ENCODE results near the gene EFNB2. TPM values are rescaled to one million over a fixed set of nuclear protein-coding genes. Genes with fewer than 3 reads are reported as not detected.

The EFNB2 gene
- total RNA-seq, 4 donors from 2014 or later, result 12.1 to 41.3 (median 26.4) TPM

DNA sequence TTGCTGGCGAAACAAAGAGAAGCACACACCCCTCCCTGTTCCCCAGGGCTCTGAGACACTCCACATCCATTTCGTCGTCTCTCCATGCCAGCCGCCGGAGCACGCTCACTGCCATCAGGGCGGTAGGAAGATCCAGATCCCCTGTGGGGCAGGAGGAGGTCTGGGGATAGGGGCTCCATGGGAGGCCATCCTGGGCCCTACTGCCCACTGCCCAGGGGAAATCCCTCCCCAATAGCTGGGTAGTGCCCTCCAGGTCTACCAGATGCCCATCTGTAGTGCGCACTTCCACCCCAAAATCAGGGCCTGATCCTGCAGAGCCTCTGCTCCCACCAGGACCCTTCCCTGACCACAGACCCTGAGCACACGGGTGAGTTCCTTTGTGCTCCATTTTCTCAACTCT, 80.3 kb downstream of the EFNB2 start:
- no peak for TF ChIP-seq POLR2A (IDR thresholded peaks at IDR 0.05)
- TF ChIP-seq, protein P1, sequence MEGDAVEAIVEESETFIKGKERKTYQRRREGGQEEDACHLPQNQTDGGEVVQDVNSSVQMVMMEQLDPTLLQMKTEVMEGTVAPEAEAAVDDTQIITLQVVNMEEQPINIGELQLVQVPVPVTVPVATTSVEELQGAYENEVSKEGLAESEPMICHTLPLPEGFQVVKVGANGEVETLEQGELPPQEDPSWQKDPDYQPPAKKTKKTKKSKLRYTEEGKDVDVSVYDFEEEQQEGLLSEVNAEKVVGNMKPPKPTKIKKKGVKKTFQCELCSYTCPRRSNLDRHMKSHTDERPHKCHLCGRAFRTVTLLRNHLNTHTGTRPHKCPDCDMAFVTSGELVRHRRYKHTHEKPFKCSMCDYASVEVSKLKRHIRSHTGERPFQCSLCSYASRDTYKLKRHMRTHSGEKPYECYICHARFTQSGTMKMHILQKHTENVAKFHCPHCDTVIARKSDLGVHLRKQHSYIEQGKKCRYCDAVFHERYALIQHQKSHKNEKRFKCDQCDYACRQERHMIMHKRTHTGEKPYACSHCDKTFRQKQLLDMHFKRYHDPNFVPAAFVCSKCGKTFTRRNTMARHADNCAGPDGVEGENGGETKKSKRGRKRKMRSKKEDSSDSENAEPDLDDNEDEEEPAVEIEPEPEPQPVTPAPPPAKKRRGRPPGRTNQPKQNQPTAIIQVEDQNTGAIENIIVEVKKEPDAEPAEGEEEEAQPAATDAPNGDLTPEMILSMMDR (IDR thresholded peaks at IDR 0.05), result no peak
- 88 to 90% methylated on average over 9 of the region's 9 CpGs for WGBS, 2 donors
- intact Hi-C loops (cut with DNase I; ENCODE audit: low total_unique reads), result no loop called here
- DNase-seq (ENCODE audit: low spot score in 2 of 2), result peak in 1 of 2 donors; percentile 31
- no peak overlapping the region for H3K4me3 ChIP-seq (ENCODE audit: low read depth, poor library complexity, severe bottlenecking)

DNA sequence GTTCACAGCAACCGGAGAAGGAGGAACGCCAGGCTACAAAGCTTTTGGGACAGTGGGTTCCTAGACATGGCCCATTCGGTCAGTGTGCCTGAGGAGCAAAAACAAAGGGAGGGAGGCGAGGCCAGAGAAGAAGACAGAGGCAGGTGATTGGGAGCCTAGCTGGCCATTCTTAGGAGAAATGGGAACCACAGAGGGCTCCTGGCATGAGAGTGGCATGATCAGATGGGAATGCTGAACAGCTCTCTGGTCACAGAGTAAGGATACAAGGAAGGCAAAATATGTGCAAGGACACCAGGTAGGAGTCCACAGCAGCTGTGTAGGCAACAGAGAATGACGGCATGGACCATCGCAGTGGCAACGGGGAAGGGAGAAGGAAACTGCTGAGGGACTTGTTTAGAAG, 82.4 kb downstream of the EFNB2 start:
- no peak for DNase-seq (ENCODE audit: low spot score in 2 of 2)
- TF ChIP-seq POLR2A (IDR thresholded peaks at IDR 0.05), result no peak
- TF ChIP-seq, protein P1 (IDR thresholded peaks at IDR 0.05), result no peak
- no peak overlapping the region for H3K4me3 ChIP-seq (ENCODE audit: low read depth, poor library complexity, severe bottlenecking)
- intact Hi-C loops (cut with DNase I; ENCODE audit: low total_unique reads), result no loop called here
- WGBS, 2 donors, result 87 to 97% methylated on average over 7 of the region's 7 CpGs

DNA sequence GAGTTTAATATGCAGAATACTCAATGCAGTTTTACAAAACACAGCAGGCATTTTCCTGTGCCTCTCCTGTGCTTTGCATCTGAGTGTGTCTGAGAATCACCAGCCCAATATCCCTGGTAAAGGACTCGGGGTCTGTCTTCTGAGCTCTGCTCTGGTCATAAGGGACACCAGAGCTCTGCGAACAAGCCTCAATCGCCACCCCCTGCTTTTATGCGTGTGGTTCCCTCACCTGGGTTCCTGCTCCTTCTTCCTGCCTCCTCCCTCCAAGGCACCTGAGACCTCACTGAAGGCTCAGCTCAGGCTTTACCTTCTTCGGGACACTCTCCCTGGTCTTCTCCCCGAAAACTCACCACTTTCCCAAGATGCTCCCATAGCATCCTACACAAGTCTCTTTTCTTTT, 84.5 kb downstream of the EFNB2 start:
- no peak for DNase-seq (ENCODE audit: low spot score in 2 of 2)
- no peak for TF ChIP-seq POLR2A (IDR thresholded peaks at IDR 0.05)
- TF ChIP-seq, protein P1 (IDR thresholded peaks at IDR 0.05), result no peak
- H3K4me3 ChIP-seq (ENCODE audit: low read depth, poor library complexity, severe bottlenecking), result no peak overlapping the region
- WGBS, 2 donors, result 93 to 94% methylated on average over 6 of the region's 6 CpGs
- intact Hi-C loops (cut with DNase I; ENCODE audit: low total_unique reads), result no loop called here

DNA sequence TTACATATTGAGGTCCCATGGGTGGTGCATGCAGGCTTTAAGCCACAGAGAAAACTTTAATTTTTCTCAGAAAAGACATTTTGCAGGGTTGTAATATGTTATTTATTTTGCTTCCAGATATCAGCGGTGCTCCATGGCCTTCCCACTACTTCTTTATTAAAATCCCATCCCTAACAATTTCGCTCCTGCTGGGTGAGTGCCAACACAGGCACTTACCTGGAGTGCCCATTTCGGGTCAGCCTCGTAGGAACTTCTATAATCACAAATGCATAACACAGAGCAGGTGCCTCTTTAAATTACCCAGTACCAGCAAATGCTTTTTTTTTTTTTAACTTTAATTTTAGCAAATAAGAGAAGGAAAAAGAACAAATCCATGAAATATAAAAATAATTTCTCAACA, 86.4 kb downstream of the EFNB2 start:
- TF ChIP-seq POLR2A (IDR thresholded peaks at IDR 0.05), result no peak
- TF ChIP-seq, protein P1 (IDR thresholded peaks at IDR 0.05), result no peak
- H3K4me3 ChIP-seq (ENCODE audit: low read depth, poor library complexity, severe bottlenecking), result no peak overlapping the region
- intact Hi-C loops (cut with DNase I; ENCODE audit: low total_unique reads), result no loop called here
- DNase-seq (ENCODE audit: low spot score in 2 of 2), result peak in 1 of 2 donors; percentile 36
- WGBS, 2 donors, result 90 to 96% methylated on average over 4 of the region's 4 CpGs

DNA sequence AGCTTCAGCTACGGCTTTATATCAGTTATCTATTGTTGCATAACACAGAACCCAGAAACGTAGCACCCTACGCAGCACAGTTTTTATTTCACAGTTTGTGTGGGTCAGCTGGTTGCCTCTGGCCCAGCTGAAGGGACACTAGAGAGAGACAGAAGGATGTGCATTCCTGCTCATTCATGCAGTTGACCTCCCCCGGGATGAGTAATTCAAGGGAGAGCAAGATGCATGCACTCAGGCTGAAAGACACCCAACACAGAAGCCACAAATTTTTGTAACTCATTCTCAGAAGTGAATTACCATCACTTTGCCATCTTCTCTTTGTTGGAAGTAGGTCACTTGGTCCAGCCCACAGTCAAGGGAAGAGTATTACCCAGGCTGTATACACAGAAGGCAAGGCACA, 89.5 kb downstream of the EFNB2 start:
- no peak overlapping the region for H3K4me3 ChIP-seq (ENCODE audit: low read depth, poor library complexity, severe bottlenecking)
- 81 to 89% methylated on average over 4 of the region's 4 CpGs for WGBS, 2 donors
- DNase-seq (ENCODE audit: low spot score in 2 of 2), result no peak
- intact Hi-C loops (cut with DNase I; ENCODE audit: low total_unique reads), result no loop called here
- TF ChIP-seq, protein P1 (IDR thresholded peaks at IDR 0.05), result no peak
- no peak for TF ChIP-seq POLR2A (IDR thresholded peaks at IDR 0.05)

DNA sequence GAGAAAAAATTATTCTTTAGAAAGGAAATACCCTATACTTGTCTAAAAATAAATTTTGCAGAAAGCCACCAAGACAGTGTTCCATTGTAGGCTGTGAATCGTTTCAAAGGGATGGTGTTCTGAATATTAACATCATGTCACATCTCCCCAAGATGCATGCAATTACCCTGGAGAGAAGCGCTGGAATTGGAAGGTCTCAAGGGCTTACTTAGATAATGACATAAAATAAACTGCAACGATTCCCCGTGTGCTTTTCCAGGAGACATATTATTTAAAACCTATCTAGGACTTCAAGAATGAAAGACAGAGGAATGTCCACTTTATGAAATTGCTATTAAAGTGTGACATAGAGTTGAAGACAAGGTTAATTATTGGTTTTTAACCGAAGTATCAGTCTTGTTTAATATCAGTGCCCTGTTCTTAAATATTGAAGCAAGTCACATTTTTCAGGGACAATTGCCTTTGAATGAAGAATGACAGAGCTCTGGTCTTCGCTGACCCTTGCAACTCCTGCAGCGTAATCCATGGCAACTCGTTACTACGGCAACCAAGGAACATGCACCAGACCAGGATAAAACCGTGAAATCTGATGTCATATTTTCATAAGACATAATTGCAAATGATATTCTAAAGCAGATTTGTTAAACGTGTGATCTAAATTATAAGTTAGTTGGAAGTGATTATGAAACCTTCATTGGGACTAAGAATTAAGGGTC, 91.7 kb downstream of the EFNB2 start:
- H3K4me3 ChIP-seq (ENCODE audit: low read depth, poor library complexity, severe bottlenecking), result no peak overlapping the region
- intact Hi-C loops (cut with DNase I; ENCODE audit: low total_unique reads), result no loop called here
- TF ChIP-seq POLR2A (IDR thresholded peaks at IDR 0.05), result no peak
- TF ChIP-seq, protein P1 (IDR thresholded peaks at IDR 0.05), result no peak
- WGBS, 2 donors, result 79 to 80% methylated on average over 11 of the region's 11 CpGs
- no peak for DNase-seq (ENCODE audit: low spot score in 2 of 2)
